ENCODE results near the gene GARNL3. TPM values are rescaled to one million over a fixed set of nuclear protein-coding genes. Genes with fewer than 3 reads are reported as not detected.
A peak's percentile ranks its signal among the peaks of the same experiment; 100 is the strongest.

GARNL3 gene
- total RNA-seq, 1 donor from 2014 or later: 3.3 TPM

GRCh38 chr9:127426756-127427155 is 162.2 kb downstream of the GARNL3 start:
- DNase-seq (ENCODE audit: low spot score): no peak
- Mint-ChIP-seq H3K27me3 (ENCODE audit: unreplicated experiment) (no peaks in the 10 kb centered on the region), H3K36me3 (ENCODE audit: low read depth, unreplicated experiment) (peaks cover 13% of the 10 kb centered on the region), H3K9me3 (ENCODE audit: unreplicated experiment) (no peaks in the 10 kb centered on the region), H3K4me3 (ENCODE audit: unreplicated experiment) (peak overlapping the region; percentile 49), H3K27ac (ENCODE audit: unreplicated experiment) (peak overlapping the region; percentile 55), H3K4me1 (ENCODE audit: unreplicated experiment) (peaks cover 31% of the 10 kb centered on the region)
- no peak for TF ChIP-seq CTCF (IDR thresholded peaks at IDR 0.05; ENCODE audit: unreplicated experiment)

- Mint-ChIP-seq H3K9me3 (ENCODE audit: unreplicated experiment) (no peaks in the 10 kb centered on the region), H3K27me3 (ENCODE audit: unreplicated experiment) (no peaks in the 10 kb centered on the region), H3K36me3 (ENCODE audit: low read depth, unreplicated experiment) (peaks cover 13% of the 10 kb centered on the region), H3K27ac (ENCODE audit: unreplicated experiment) (no peak overlapping the region), H3K4me1 (ENCODE audit: unreplicated experiment) (peaks cover 23% of the 10 kb centered on the region), H3K4me3 (ENCODE audit: unreplicated experiment) (no peak overlapping the region)
- no peak for DNase-seq (ENCODE audit: low spot score)
- no peak for TF ChIP-seq CTCF (IDR thresholded peaks at IDR 0.05; ENCODE audit: unreplicated experiment)
Measured at GRCh38 chr9:127428348-127428747, 163.8 kb downstream of the GARNL3 start.

- TF ChIP-seq CTCF (IDR thresholded peaks at IDR 0.05; ENCODE audit: unreplicated experiment): no peak
- Mint-ChIP-seq H3K27ac (ENCODE audit: unreplicated experiment) (no peak overlapping the region), H3K27me3 (ENCODE audit: unreplicated experiment) (no peaks in the 10 kb centered on the region), H3K36me3 (ENCODE audit: low read depth, unreplicated experiment) (peaks cover 29% of the 10 kb centered on the region), H3K4me1 (ENCODE audit: unreplicated experiment) (peaks cover 11% of the 10 kb centered on the region), H3K9me3 (ENCODE audit: unreplicated experiment) (no peaks in the 10 kb centered on the region), H3K4me3 (ENCODE audit: unreplicated experiment) (no peak overlapping the region)
- DNase-seq (ENCODE audit: low spot score): no peak
Measured at GRCh38 chr9:127430415-127430814, 165.8 kb downstream of the GARNL3 start.

- no peaks in the 10 kb centered on the region for H3K9me3 Mint-ChIP-seq (ENCODE audit: unreplicated experiment)
- H3K27me3 Mint-ChIP-seq (ENCODE audit: unreplicated experiment): no peaks in the 10 kb centered on the region
- no peak overlapping the region for H3K27ac Mint-ChIP-seq (ENCODE audit: unreplicated experiment)
- H3K36me3 Mint-ChIP-seq (ENCODE audit: low read depth, unreplicated experiment): peaks cover 62% of the 10 kb centered on the region
- H3K4me1 Mint-ChIP-seq (ENCODE audit: unreplicated experiment): no peaks in the 10 kb centered on the region
- H3K4me3 Mint-ChIP-seq (ENCODE audit: unreplicated experiment): no peak overlapping the region
- DNase-seq (ENCODE audit: low spot score): no peak
- no peak for TF ChIP-seq CTCF (IDR thresholded peaks at IDR 0.05; ENCODE audit: unreplicated experiment)
Measured at GRCh38 chr9:127437497-127438264, 173.1 kb downstream of the GARNL3 start.

GRCh38 chr9:127438394-127438793 is 173.8 kb downstream of the GARNL3 start:
- no peak for DNase-seq (ENCODE audit: low spot score)
- Mint-ChIP-seq H3K36me3 (ENCODE audit: low read depth, unreplicated experiment) (peaks cover 62% of the 10 kb centered on the region), H3K9me3 (ENCODE audit: unreplicated experiment) (no peaks in the 10 kb centered on the region), H3K27ac (ENCODE audit: unreplicated experiment) (no peak overlapping the region), H3K4me1 (ENCODE audit: unreplicated experiment) (no peaks in the 10 kb centered on the region), H3K4me3 (ENCODE audit: unreplicated experiment) (no peak overlapping the region), H3K27me3 (ENCODE audit: unreplicated experiment) (no peaks in the 10 kb centered on the region)
- no peak for TF ChIP-seq CTCF (IDR thresholded peaks at IDR 0.05; ENCODE audit: unreplicated experiment)
